Vagina (tissue), 2 donors: ENCODE data around the gene ITPK1. TPM values are rescaled to one million over a fixed set of nuclear protein-coding genes. Genes with fewer than 3 reads are reported as not detected.

Experiments used
- DNase-seq, 2 donors: peaks; one replicate each; pipeline ENCODE4 v3.0.0-alpha.2; 2017; ENCODE audit errors: extremely low spot score in 2 of 2
- H3K27ac ChIP-seq: fragments of 200-600 bp; sonication (generic); one replicate; pipeline ENCODE4 v1.5.1; 2019
- H3K27me3 ChIP-seq: fragments of 200-600 bp; sonication (generic); one replicate; pipeline ENCODE4 v1.5.1; 2019
- H3K36me3 ChIP-seq, 2 donors: fragments of 200-600 bp; sonication (generic); one replicate each; pipeline ENCODE4 v1.5.1; 2017 to 2019
- H3K4me1 ChIP-seq: fragments of 200-600 bp; sonication (generic); one replicate; pipeline ENCODE4 v1.5.1; 2019
- H3K4me3 ChIP-seq, 2 donors: fragments of 200-600 bp; sonication (generic); 1 replicate in 1 of 2; 2 replicates in 1 of 2; pipeline ENCODE4 v1.5.1; 2016 to 2019
- H3K9me3 ChIP-seq: fragments of 200-600 bp; sonication (generic); one replicate; pipeline ENCODE4 v1.5.1; 2019
- POLR2A ChIP-seq, 2 donors: fragments of 450-650 bp; IDR thresholded peaks; one replicate each; pipeline ENCODE4 v1.6.1; 2017; ENCODE audit warnings: antibody characterized with exemption in 2 of 2, mild to moderate bottlenecking in 2 of 2, moderate library complexity in 2 of 2
- POLR2AphosphoS5 ChIP-seq, 2 donors: sonication (generic); formaldehyde crosslinking; IDR thresholded peaks; one replicate each; pipeline ENCODE4 v1.9.0; 2017; ENCODE audit warnings: antibody characterized with exemption in 2 of 2, mild to moderate bottlenecking in 2 of 2, low read depth in 1 of 2; ENCODE audit not compliant: insufficient read depth in 1 of 2
- intact Hi-C: fragments of 100-400 bp; cut with DNase I; formaldehyde crosslinking; loops from one replicate; pipeline ENCODE4 v1.15.1; 2023
- total RNA-seq: library from RNA; depleted of rRNA; stranded (reverse); fragments of >200 nt; gene quantifications from one replicate; pipeline ENCODE4 v1.2.3, GENCODE V29; 2016
- TF ChIP-seq, protein P1 (sequence below), 3 experiments: fragments of 450-650 bp in 2 of 3; fragments of 200-600 bp in 1 of 3; sonication (generic) in 1 of 3; IDR thresholded peaks; one replicate each; pipeline ENCODE4 v1.5.1; 2017 to 2019; ENCODE audit warnings: antibody characterized with exemption in 3 of 3, mild to moderate bottlenecking in 2 of 3, moderate library complexity in 2 of 3

Gene ITPK1
- total RNA-seq, 1 donor from 2014 or later: 49.6 TPM

DNA sequence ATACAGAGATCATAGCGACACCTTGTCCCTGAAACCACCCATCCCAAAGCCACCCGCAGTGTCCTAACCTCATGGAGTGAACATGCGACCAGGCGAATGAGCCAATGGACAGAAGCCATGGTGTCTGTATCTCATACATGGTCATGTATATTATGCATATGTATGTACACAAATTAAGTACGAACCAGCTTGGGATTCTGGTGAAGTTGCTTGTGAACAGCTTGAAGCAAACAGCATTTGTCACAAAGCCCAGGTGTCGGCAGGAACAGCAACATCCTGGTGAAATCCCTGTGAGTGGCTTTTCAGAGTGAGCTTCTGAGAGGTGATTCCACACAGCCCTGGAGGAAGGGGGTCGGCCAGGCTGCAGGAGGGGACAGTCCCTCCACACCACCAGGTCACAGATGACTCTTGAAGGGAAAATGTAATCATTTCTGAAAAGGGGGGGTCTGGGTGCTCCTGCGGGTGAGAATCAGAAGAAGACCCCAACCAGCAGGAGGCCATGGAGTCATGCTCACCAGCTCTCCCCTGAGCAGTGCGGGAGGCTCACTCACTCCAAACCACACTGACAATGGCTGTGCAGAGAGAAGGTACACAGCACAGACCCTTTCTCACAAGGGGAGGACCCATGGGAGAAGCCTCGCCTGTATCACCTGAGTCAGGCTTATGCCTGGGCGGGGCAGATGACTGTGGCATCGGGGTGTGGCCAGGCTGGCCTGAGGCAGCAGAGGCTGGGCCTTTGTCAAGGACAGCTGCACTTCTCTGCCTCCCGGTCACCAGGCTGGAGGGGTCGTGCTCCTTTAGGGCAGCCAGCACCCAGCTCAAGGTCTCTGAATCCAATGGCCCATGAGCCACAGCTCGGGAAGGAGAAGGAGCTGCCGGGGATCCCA, 178.4 kb downstream of the ITPK1 start:
- no peak overlapping the region for H3K4me3 ChIP-seq

DNA sequence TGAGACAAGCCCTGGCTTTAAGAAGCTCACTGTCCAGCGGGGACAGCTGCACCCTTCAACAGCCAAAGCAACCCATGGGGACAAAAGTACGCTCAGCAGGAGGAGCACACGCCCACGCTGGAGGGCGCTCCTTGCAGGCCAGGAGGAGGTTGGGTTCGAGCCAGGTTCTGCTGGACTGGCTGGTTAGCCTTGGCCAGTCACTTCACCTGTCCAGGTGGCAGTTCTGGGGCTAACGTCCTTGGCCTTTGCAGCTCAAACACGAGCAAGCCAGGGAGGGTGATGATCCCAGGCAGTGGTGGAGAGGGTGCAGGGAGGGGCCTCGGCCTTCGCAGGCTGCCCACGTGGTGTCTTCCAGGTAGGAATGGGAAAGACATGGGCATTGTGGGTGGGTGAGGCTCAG, 179.6 kb downstream of the ITPK1 start:
- H3K9me3 ChIP-seq: no peaks in the 10 kb centered on the region
- no peak overlapping the region for H3K4me3 ChIP-seq
- no peaks in the 10 kb centered on the region for H3K36me3 ChIP-seq
- H3K4me1 ChIP-seq: peaks cover 4% of the 10 kb centered on the region
- no peaks in the 10 kb centered on the region for H3K27me3 ChIP-seq
- intact Hi-C loops: no loop called here
- no peak for DNase-seq
- no peak for TF ChIP-seq POLR2A (IDR thresholded peaks at IDR 0.05)
- no peak for TF ChIP-seq POLR2AphosphoS5 (IDR thresholded peaks at IDR 0.05; ENCODE audit: insufficient read depth in 1 of 2, low read depth in 1 of 2)
- TF ChIP-seq, protein P1, sequence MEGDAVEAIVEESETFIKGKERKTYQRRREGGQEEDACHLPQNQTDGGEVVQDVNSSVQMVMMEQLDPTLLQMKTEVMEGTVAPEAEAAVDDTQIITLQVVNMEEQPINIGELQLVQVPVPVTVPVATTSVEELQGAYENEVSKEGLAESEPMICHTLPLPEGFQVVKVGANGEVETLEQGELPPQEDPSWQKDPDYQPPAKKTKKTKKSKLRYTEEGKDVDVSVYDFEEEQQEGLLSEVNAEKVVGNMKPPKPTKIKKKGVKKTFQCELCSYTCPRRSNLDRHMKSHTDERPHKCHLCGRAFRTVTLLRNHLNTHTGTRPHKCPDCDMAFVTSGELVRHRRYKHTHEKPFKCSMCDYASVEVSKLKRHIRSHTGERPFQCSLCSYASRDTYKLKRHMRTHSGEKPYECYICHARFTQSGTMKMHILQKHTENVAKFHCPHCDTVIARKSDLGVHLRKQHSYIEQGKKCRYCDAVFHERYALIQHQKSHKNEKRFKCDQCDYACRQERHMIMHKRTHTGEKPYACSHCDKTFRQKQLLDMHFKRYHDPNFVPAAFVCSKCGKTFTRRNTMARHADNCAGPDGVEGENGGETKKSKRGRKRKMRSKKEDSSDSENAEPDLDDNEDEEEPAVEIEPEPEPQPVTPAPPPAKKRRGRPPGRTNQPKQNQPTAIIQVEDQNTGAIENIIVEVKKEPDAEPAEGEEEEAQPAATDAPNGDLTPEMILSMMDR (IDR thresholded peaks at IDR 0.05): no peak
- H3K27ac ChIP-seq: no peak overlapping the region

More for the DNA sequence above, 178.4 kb downstream of the ITPK1 start:
- Histone ChIP-seq H3K9me3 (no peaks in the 10 kb centered on the region), H3K27me3 (no peaks in the 10 kb centered on the region), H3K36me3 (no peaks in the 10 kb centered on the region), H3K4me1 (no peaks in the 10 kb centered on the region), H3K27ac (no peak overlapping the region)
- DNase-seq: no peak
- intact Hi-C loops: no loop called here
- no peak for TF ChIP-seq POLR2AphosphoS5 (IDR thresholded peaks at IDR 0.05; ENCODE audit: insufficient read depth in 1 of 2, low read depth in 1 of 2)
- no peak for TF ChIP-seq POLR2A (IDR thresholded peaks at IDR 0.05)
- TF ChIP-seq, protein P1 (IDR thresholded peaks at IDR 0.05): no peak

DNA sequence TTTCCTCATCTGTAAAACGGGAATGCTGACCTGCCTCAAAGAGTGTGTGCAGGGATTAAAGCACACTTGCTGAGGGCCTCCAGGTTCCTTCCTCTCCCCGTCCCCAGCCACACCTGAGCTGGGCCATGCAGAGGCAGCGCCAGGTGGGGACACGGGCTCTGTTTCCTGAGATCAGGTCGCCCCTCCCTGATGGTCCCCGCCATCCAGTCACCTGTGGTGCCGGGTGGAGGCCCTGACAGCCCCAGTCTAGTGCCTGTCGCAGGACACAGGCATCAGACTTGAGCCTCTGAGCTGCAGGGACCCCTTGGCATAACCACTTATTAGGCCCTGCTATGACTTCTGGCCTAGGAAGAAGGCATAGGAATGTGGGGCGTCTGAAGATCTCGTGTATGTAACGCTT, 180.3 kb downstream of the ITPK1 start:
- H3K36me3 ChIP-seq: no peaks in the 10 kb centered on the region
- no peaks in the 10 kb centered on the region for H3K9me3 ChIP-seq
- no peak for TF ChIP-seq POLR2AphosphoS5 (IDR thresholded peaks at IDR 0.05; ENCODE audit: insufficient read depth in 1 of 2, low read depth in 1 of 2)
- H3K4me3 ChIP-seq: no peak overlapping the region
- peaks cover 5% of the 10 kb centered on the region for H3K4me1 ChIP-seq
- no peak for DNase-seq
- intact Hi-C loops: no loop called here
- no peaks in the 10 kb centered on the region for H3K27me3 ChIP-seq
- no peak overlapping the region for H3K27ac ChIP-seq

DNA sequence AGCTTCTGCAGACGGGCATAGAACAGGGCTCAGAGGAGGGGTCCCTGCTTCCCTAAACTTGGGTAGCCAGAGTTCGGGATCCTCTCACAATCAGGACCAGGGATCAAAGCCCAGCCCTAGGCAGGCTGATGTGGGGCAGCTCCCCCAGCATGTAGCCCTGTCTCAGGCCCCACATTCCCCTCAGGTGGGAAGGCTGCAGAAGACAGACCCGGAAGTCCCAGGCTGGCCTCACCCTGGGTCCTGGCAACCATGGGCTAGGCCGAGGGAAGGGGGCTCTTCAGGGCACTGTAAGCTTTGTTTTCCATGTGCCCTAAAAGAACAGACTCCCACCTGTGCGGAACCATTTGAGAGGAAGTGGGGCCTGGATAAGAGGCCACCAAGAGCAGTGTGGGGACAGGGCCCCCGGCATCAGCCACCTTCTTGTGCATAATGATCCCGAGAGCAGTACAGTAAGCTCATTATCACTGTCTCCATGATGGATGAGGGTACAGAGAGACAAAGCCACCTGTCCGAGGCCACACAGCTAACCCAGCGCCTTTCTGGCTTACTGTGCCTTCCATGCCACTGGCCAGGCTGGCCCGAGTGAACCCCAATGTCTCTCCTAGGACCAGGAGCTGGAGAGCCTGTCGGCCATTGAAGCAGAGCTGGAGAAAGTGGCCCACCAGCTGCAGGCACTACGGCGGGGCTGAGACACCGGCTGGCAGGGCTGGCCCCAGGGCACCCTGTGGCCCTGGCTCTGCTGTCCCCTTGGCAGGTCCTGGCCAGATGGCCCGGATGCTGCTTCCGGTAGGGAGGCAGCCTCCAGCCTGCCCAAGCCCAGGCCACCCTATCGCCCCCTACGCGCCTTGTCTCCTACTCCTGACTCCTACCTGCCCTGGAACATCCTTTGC, 181.3 kb downstream of the ITPK1 start:
- no peaks in the 10 kb centered on the region for H3K36me3 ChIP-seq
- DNase-seq: no peak
- no peaks in the 10 kb centered on the region for H3K27me3 ChIP-seq
- H3K9me3 ChIP-seq: no peaks in the 10 kb centered on the region
- intact Hi-C loops: no loop called here
- peaks cover 5% of the 10 kb centered on the region for H3K4me1 ChIP-seq
- H3K27ac ChIP-seq: no peak overlapping the region
- TF ChIP-seq, protein P1 (IDR thresholded peaks at IDR 0.05): no peak
- TF ChIP-seq POLR2AphosphoS5 (IDR thresholded peaks at IDR 0.05; ENCODE audit: insufficient read depth in 1 of 2, low read depth in 1 of 2) (no peak), POLR2A (IDR thresholded peaks at IDR 0.05) (no peak)
- H3K4me3 ChIP-seq: no peak overlapping the region

DNA sequence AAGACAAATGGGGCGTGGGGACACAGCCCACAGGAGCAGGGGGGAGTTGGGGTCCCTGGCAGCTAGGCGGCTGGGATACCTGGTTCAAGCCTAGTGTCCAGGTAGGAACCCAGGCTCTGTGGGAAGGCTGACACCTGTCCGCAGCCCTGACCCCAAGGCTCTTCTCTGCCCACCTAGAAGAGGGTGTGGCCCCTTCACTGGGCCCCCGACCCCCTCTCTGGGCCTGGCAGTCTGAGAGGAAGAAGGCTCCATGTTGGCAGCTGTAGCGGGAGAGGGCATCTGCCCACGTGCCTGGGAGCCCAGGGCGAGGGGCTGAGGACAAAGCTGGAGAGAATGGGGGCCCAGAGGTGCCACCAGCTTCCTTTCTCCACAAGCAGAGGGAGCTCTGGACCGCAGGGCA, 182.2 kb downstream of the ITPK1 start:
- Histone ChIP-seq H3K27me3 (no peaks in the 10 kb centered on the region), H3K27ac (no peak overlapping the region), H3K4me1 (peaks cover 5% of the 10 kb centered on the region), H3K9me3 (no peaks in the 10 kb centered on the region), H3K4me3 (no peak overlapping the region), H3K36me3 (no peaks in the 10 kb centered on the region)
- intact Hi-C loops: no loop called here
- DNase-seq: no peak
- TF ChIP-seq POLR2A (IDR thresholded peaks at IDR 0.05): no peak
- TF ChIP-seq POLR2AphosphoS5 (IDR thresholded peaks at IDR 0.05; ENCODE audit: insufficient read depth in 1 of 2, low read depth in 1 of 2): no peak
- TF ChIP-seq, protein P1 (IDR thresholded peaks at IDR 0.05): no peak
